Heart left ventricle (tissue), 16 donors: ENCODE results near the gene HSF5. TPM values are rescaled to one million over a fixed set of nuclear protein-coding genes. Genes with fewer than 3 reads are reported as not detected.

Experiments used
- ATAC-seq, 4 donors: fragments of 200-7000 bp; cut with Tn5 transposase; one replicate each; pipeline ENCODE4 v1.9.1; 2020 to 2022; ENCODE audit warnings: moderate library complexity in 4 of 4, mild to moderate bottlenecking in 3 of 4, moderate number of reproducible peaks in 1 of 4
- DNase-seq, 5 donors: peaks; one replicate each; pipeline ENCODE4 v3.0.0-alpha.2; 2020
- H3K27ac ChIP-seq, 12 donors: fragments of 200-600 bp; sonication (generic) in 4 of 12; one replicate each; pipeline versions ENCODE4 v1.5.0 to v1.8.0; 2016 to 2022; ENCODE audit warnings: mild to moderate bottlenecking in 2 of 12
- H3K27me3 ChIP-seq, 9 donors: fragments of 200-600 bp; sonication (generic) in 2 of 9; one replicate each; pipeline versions ENCODE4 v1.5.1 to v1.8.0; 2016 to 2022; ENCODE audit warnings: mild to moderate bottlenecking in 3 of 9
- H3K36me3 ChIP-seq, 9 donors: fragments of 200-600 bp; sonication (generic) in 2 of 9; one replicate each; pipeline versions ENCODE4 v1.5.0 to v1.8.0; 2018 to 2022; ENCODE audit warnings: mild to moderate bottlenecking in 2 of 9
- H3K4me1 ChIP-seq, 12 donors: fragments of 200-600 bp; sonication (generic) in 4 of 12; one replicate each; pipeline versions ENCODE4 v1.5.0 to v1.8.0; 2016 to 2022; ENCODE audit warnings: mild to moderate bottlenecking in 3 of 12
- H3K4me3 ChIP-seq, 12 donors: fragments of 200-600 bp; sonication (generic) in 4 of 12; one replicate each; pipeline versions ENCODE4 v1.5.0 to v1.8.0; 2017 to 2022; ENCODE audit warnings: mild to moderate bottlenecking in 9 of 12, moderate library complexity in 4 of 12
- H3K9me3 ChIP-seq, 12 donors: fragments of 200-600 bp; sonication (generic) in 4 of 12; one replicate each; pipeline versions ENCODE4 v1.5.0 to v1.8.0; 2016 to 2022; ENCODE audit warnings: mild to moderate bottlenecking in 1 of 12
- CTCF ChIP-seq, 12 donors: fragments of 200-600 bp; sonication (generic) in 4 of 12; IDR thresholded peaks; one replicate each; pipeline versions ENCODE4 v1.5.0 to v1.8.0; 2018 to 2022; ENCODE audit warnings: antibody characterized with exemption in 12 of 12, mild to moderate bottlenecking in 5 of 12
- POLR2A ChIP-seq, 2 donors: fragments of 450-650 bp; IDR thresholded peaks; one replicate each; pipeline ENCODE4 v1.6.1; 2017; ENCODE audit warnings: antibody characterized with exemption in 2 of 2, mild to moderate bottlenecking in 2 of 2, moderate library complexity in 2 of 2
- WGBS, 4 donors: extraction: QIAGEN DNeasy Blood & Tissue Kit in 2 of 4; methylation state at CpG; one replicate each; pipeline versions ENCODE4 v1.1.5 to v1.1.7; 2013 to 2018; 5-methylcytosine and 5-hydroxymethylcytosine counted together
- intact Hi-C, 10 donors: fragments of 100-400 bp; cut with DNase I; formaldehyde crosslinking; loops; one replicate each; pipeline versions ENCODE4 v1.11.1 to v1.14.2; 2022
- polyA plus RNA-seq, 2 donors: library from polyadenylated mRNA; stranded (reverse); fragments of 200-250 nt; gene quantifications; one replicate each; pipeline ENCODE4 v1.2.3, GENCODE V29; 2013
- total RNA-seq, 9 donors: library from RNA; depleted of rRNA in 2 of 9; stranded (reverse); fragments of >200 nt in 2 of 9; fragmentation: NEBNext Ultra II Directional in 3 of 9; extraction: Animal tissue kit (Norgen Biotek cat#: 25700) in 3 of 9; gene quantifications; one replicate each; pipeline versions ENCODE4 v1.1.0 to v1.2.4, GENCODE V29; 2016 to 2023
- donor health status: ischemic (EF 13 %, LVEDD 7.1; RV severe dilation, severe dysfunction).
- donor health status: healthy with polysubstance abuse.
- donor health status: DM: no; HTN: yes; CAD: no.
- donor health status: DM: no; HTN: no; CAD: no.
- donor health status: ischemic (EF 25% LVEDD 6.9; RV normal size, moderate dysfunction).
- donor health status: ischemic (EF 25% LVEDD 5.7; RV mildly dilated, moderate dysfunction).
- donor health status: healthy.
- donor health status: DM: yes; HTN: yes; CAD: no.
- donor health status: ischemic (EF 35%, LVEDD 5.7; RV mildly dilated, moderate dysfunction).
- donor health status: nonischemic (EF 11% LVEDD 7.7; RV severe dilation, severe dysfunction).
- donor health status: DM: yes; HTN: yes; CAD: no.
- donor health status: PGD.
- donor health status: ischemic (EF 29% LVEDD 5.4; RV normal size, mild dysfunction).
- donor health status: nonischemic (EF 23%, LVEDD 6.1; RV moderate dilation, normal function).

Gene HSF5
- total and polyA plus RNA-seq, 11 donors: 0.06 to 0.19 TPM; not detected in 9

GRCh38 chr17:58529275-58529674 lies 41.1 kb upstream of the HSF5 start:
- intact Hi-C loops: loop anchor here in 2 of 10 donors (10.0 kb wide), 4 partner anchors 46 to 176 kb away; no protein-coding TSS in a partner anchor
- 16 to 44% (median 36%) methylated on average over 1 of the region's 1 CpG for WGBS, 4 donors
- ATAC-seq: no peak
- no peaks in the 10 kb centered on the region for H3K9me3 ChIP-seq
- peaks cover 0 to 4% (median 0%) of the 10 kb centered on the region in 9 donors for H3K36me3 ChIP-seq
- TF ChIP-seq CTCF (IDR thresholded peaks at IDR 0.05): no peak
- no peak for TF ChIP-seq POLR2A (IDR thresholded peaks at IDR 0.05)
- peaks cover 0 to 5% (median 0%) of the 10 kb centered on the region in 9 donors for H3K27me3 ChIP-seq
- peak overlapping the region in 8 of 12 donors; percentile 15 to 43 (median 30) for H3K4me3 ChIP-seq
- peaks cover 9 to 88% (median 60%) of the 10 kb centered on the region in 12 donors for H3K4me1 ChIP-seq
- peak overlapping the region in 11 of 12 donors; percentile 37 to 78 (median 60) for H3K27ac ChIP-seq
- DNase-seq: no peak

GRCh38 chr17:58528443-58528842 lies 40.2 kb upstream of the HSF5 start:
- peak overlapping the region in 11 of 12 donors; percentile 37 to 78 (median 60) for H3K27ac ChIP-seq
- H3K9me3 ChIP-seq: no peaks in the 10 kb centered on the region
- peaks cover 0 to 5% (median 0%) of the 10 kb centered on the region in 9 donors for H3K27me3 ChIP-seq
- H3K4me1 ChIP-seq: peaks cover 9 to 85% (median 59%) of the 10 kb centered on the region in 12 donors
- intact Hi-C loops: loop anchor here in 2 of 10 donors (10.0 kb wide), 4 partner anchors 46 to 176 kb away; no protein-coding TSS in a partner anchor
- DNase-seq (no peak), ATAC-seq (no peak)
- peaks cover 0 to 11% (median 0%) of the 10 kb centered on the region in 9 donors for H3K36me3 ChIP-seq
- 35 to 46% (median 41%) methylated on average over 3 of the region's 3 CpGs for WGBS, 4 donors
- peak overlapping the region in 8 of 12 donors; percentile 15 to 43 (median 30) for H3K4me3 ChIP-seq
- TF ChIP-seq POLR2A (IDR thresholded peaks at IDR 0.05): no peak
- no peak for TF ChIP-seq CTCF (IDR thresholded peaks at IDR 0.05)

- intact Hi-C loops: loop anchor here in 2 of 10 donors (10.0 kb wide), 4 partner anchors 47 to 177 kb away; no protein-coding TSS in a partner anchor
- TF ChIP-seq CTCF (IDR thresholded peaks at IDR 0.05): no peak
- TF ChIP-seq POLR2A (IDR thresholded peaks at IDR 0.05): no peak
- H3K9me3 ChIP-seq: no peaks in the 10 kb centered on the region
- WGBS, 4 donors: 53 to 69% (median 58%) methylated on average over 2 to 3 of the region's 3 CpGs
- DNase-seq (no peak), ATAC-seq (no peak)
- H3K4me1 ChIP-seq: peaks cover 9 to 80% (median 59%) of the 10 kb centered on the region in 12 donors
- peaks cover 0 to 5% (median 0%) of the 10 kb centered on the region in 9 donors for H3K27me3 ChIP-seq
- peaks cover 0 to 14% (median 0%) of the 10 kb centered on the region in 9 donors for H3K36me3 ChIP-seq
- peak overlapping the region in 6 of 12 donors; percentile 26 to 43 (median 32) for H3K4me3 ChIP-seq
- H3K27ac ChIP-seq: peak overlapping the region in 10 of 12 donors; percentile 29 to 78 (median 60)
Measured at GRCh38 chr17:58527949-58528348, 39.7 kb upstream of the HSF5 start.

GRCh38 chr17:58527306-58527705 lies 39.1 kb upstream of the HSF5 start:
- 71 to 89% (median 86%) methylated on average over 1 to 2 of the region's 2 CpGs for WGBS, 4 donors
- Histone ChIP-seq H3K36me3 (peaks cover 0 to 20% (median 3%) of the 10 kb centered on the region in 9 donors), H3K4me3 (peak overlapping the region in 4 of 12 donors; percentile 6 to 36 (median 17)), H3K9me3 (no peaks in the 10 kb centered on the region), H3K4me1 (peaks cover 9 to 74% (median 56%) of the 10 kb centered on the region in 12 donors), H3K27ac (peak overlapping the region in 11 of 12 donors; percentile 29 to 78 (median 60)), H3K27me3 (peaks cover 0 to 5% (median 0%) of the 10 kb centered on the region in 9 donors)
- intact Hi-C loops: loop anchor here in 2 of 10 donors (10.0 kb wide), 4 partner anchors 47 to 177 kb away; no protein-coding TSS in a partner anchor
- no peak for ATAC-seq
- no peak for DNase-seq
- TF ChIP-seq CTCF (IDR thresholded peaks at IDR 0.05): peak in 2 of 12 donors; percentile 14 to 19
- no peak for TF ChIP-seq POLR2A (IDR thresholded peaks at IDR 0.05)
